B cell (primary cell): ENCODE results near the gene NAPA. TPM values are rescaled to one million over a fixed set of nuclear protein-coding genes. Genes with fewer than 3 reads are reported as not detected.

Experiments used
- ATAC-seq: fragments of 200-7000 bp; cut with Tn5 transposase; one replicate; pipeline ENCODE4 v1.10.0; 2021; ENCODE audit warnings: low read depth, mild to moderate bottlenecking, moderate number of reproducible peaks, moderate library complexity
- CTCF ChIA-PET: fragments of 350-600 bp; sonication (Branson Sonifier 250); formaldehyde crosslinking; loops from one replicate; lab custom pipeline; 2021; ENCODE audit warnings: antibody characterized with exemption, inconsistent platforms; lab: Charles Lee
- POLR2A ChIA-PET: fragments of 350-600 bp; sonication (Branson Sonifier 250); formaldehyde crosslinking; loops from one replicate; lab custom pipeline; 2021; ENCODE audit warnings: antibody characterized with exemption; lab: Charles Lee
- DNase-seq: peaks from one replicate; pipeline ENCODE4 v3.0.0; 2013
- H2AFZ ChIP-seq: 2 replicates; pipeline ENCODE4 v1.6.1; 2012; ENCODE audit warnings: mild to moderate bottlenecking, low read depth, low read length; ENCODE audit not compliant: insufficient read depth, poor library complexity, severe bottlenecking
- H3K27ac ChIP-seq, 2 donors: 1 replicate in 1 of 2; 2 replicates in 1 of 2; pipeline ENCODE4 v1.5.1; 2012 to 2013; ENCODE audit warnings: low read length in 2 of 2, mild to moderate bottlenecking in 2 of 2, moderate library complexity in 1 of 2
- H3K27me3 ChIP-seq, 4 experiments: fragments of 200-600 bp in 1 of 4; sonication (generic) in 1 of 4; replicated peaks in 1 of 4; 1 replicate in 2 of 4; 2 replicates in 2 of 4; pipeline versions ENCODE4 v1.6.1 to v1.7.0; 2013 to 2016; ENCODE audit warnings: low read length in 3 of 4, mild to moderate bottlenecking in 2 of 4, mixed read lengths in 1 of 4, moderate library complexity in 1 of 4; ENCODE audit not compliant: insufficient read depth in 4 of 4, control insufficient read depth in 3 of 4; ENCODE audit errors: control extremely low read depth in 1 of 4
- H3K36me3 ChIP-seq, 2 experiments: replicated peaks in 1 of 2; 1 replicate in 1 of 2; 2 replicates in 1 of 2; pipeline versions ENCODE4 v1.6.1 to v1.7.1; 2013; ENCODE audit warnings: low read length in 1 of 2; ENCODE audit not compliant: insufficient read depth in 2 of 2, control insufficient read depth in 1 of 2; ENCODE audit errors: control extremely low read depth in 1 of 2, extremely low read depth in 1 of 2
- H3K4me1 ChIP-seq, 2 donors: fragments of 200-600 bp in 1 of 2; sonication (generic) in 1 of 2; 1 replicate in 1 of 2; 2 replicates in 1 of 2; pipeline versions ENCODE4 v1.5.1 to v1.6.1; 2013 to 2017; ENCODE audit warnings: low read length in 2 of 2; ENCODE audit not compliant: control insufficient read depth in 2 of 2, insufficient read depth in 2 of 2
- H3K4me2 ChIP-seq: replicated peaks from 2 replicates; pipeline ENCODE3; 2012; ENCODE audit warnings: mild to moderate bottlenecking, low read depth, low read length; ENCODE audit not compliant: poor library complexity, severe bottlenecking
- H3K4me3 ChIP-seq, 5 experiments: fragments of 200-600 bp in 1 of 5; sonication (generic) in 1 of 5; 1 replicate in 3 of 5; 2 replicates in 2 of 5; pipeline versions ENCODE4 v1.5.1 to v1.7.0; 2011 to 2016; ENCODE audit warnings: low read length in 4 of 5, mild to moderate bottlenecking in 4 of 5, low read depth in 2 of 5, control low read depth in 1 of 5, moderate library complexity in 1 of 5; ENCODE audit not compliant: insufficient read depth in 1 of 5; ENCODE audit errors: control extremely low read depth in 1 of 5, extremely low read depth in 1 of 5
- H3K79me2 ChIP-seq: fragments of 200-600 bp; sonication (generic); one replicate; pipeline ENCODE4 v1.6.0; 2016; ENCODE audit warnings: low read length; ENCODE audit not compliant: control insufficient read depth, insufficient read depth
- H3K9ac ChIP-seq: fragments of 200-600 bp; sonication (generic); 2 replicates; pipeline ENCODE4 v1.6.1; 2017; ENCODE audit warnings: mild to moderate bottlenecking, low read length, moderate library complexity
- H3K9me3 ChIP-seq, 3 donors: one replicate each; pipeline versions ENCODE4 v1.6.1 to v1.7.1; 2013; ENCODE audit warnings: low read length in 2 of 3; ENCODE audit not compliant: control insufficient read depth in 2 of 3, insufficient read depth in 1 of 3; ENCODE audit errors: control extremely low read depth in 1 of 3
- H4K20me1 ChIP-seq: 2 replicates; pipeline ENCODE4 v1.6.0; 2012; ENCODE audit warnings: mild to moderate bottlenecking, low read length; ENCODE audit not compliant: insufficient read depth, control insufficient read depth, poor library complexity, severe bottlenecking
- H3K27ac Mint-ChIP-seq: one replicate; pipeline ENCODE4 v1.8.0; 2021; ENCODE audit warnings: mixed read lengths
- H3K27me3 Mint-ChIP-seq: one replicate; pipeline ENCODE4 v1.8.0; 2021; ENCODE audit warnings: mixed read lengths
- H3K4me1 Mint-ChIP-seq: one replicate; pipeline ENCODE4 v1.8.0; 2021; ENCODE audit warnings: mixed read lengths
- H3K4me3 Mint-ChIP-seq: one replicate; pipeline ENCODE4 v1.8.0; 2021; ENCODE audit warnings: mixed read lengths
- H3K9me3 Mint-ChIP-seq: one replicate; pipeline ENCODE4 v1.8.0; 2022; ENCODE audit warnings: mixed read lengths; ENCODE audit not compliant: insufficient read depth
- CTCF ChIP-seq: fragments of 200-600 bp; IDR thresholded peaks from one replicate; pipeline ENCODE4 v1.8.0; 2022; ENCODE audit warnings: antibody characterized with exemption, mild to moderate bottlenecking
- EZH2 ChIP-seq: IDR thresholded peaks from 2 replicates; pipeline ENCODE4 v1.6.1; 2012; ENCODE audit warnings: borderline replicate concordance, low read depth, mild to moderate bottlenecking, moderate library complexity, low read length; ENCODE audit not compliant: insufficient read depth, poor library complexity, severe bottlenecking
- WGBS: methylation state at CpG from one replicate; pipeline ENCODE4 v1.1.5; 2013; ENCODE audit warnings: missing lambda C conversion rate; ENCODE audit not compliant: insufficient coverage; 5-methylcytosine and 5-hydroxymethylcytosine counted together
- intact Hi-C: fragments of 100-400 bp; cut with micrococcal nuclease; formaldehyde crosslinking; loops from one replicate; pipeline ENCODE4 v1.10.0; 2022
- polyA plus RNA-seq: library from polyadenylated mRNA; depleted of rRNA; stranded (reverse); fragments of >200 nt; gene quantifications from 2 replicates; pipeline ENCODE4 v1.2.3, GENCODE V29; 2012
- total RNA-seq, 2 donors: library from RNA; stranded (reverse); fragments of 120-200 nt in 1 of 2; gene quantifications; 1 replicate in 1 of 2; 2 replicates in 1 of 2; pipeline versions ENCODE4 v1.2.3 to v1.2.4, GENCODE V29; 2013 to 2022

Gene NAPA
- total and polyA plus RNA-seq, 2 donors (not counting 1 experiment from before 2014, with no cell fraction given), result 66.8 to 86.5 TPM

- peaks cover 32 to 42% of the 10 kb centered on the region in 2 donors for H3K4me1 ChIP-seq
- no peaks in the 10 kb centered on the region for H3K36me3 ChIP-seq
- no peaks in the 10 kb centered on the region for H4K20me1 ChIP-seq
- TF ChIP-seq CTCF, result no peak
- no peak for TF ChIP-seq EZH2
- H3K79me2 ChIP-seq, result no peaks in the 10 kb centered on the region
- H3K4me2 ChIP-seq, result peak overlapping the region; percentile 84
- Mint-ChIP-seq H3K4me3 (peak overlapping the region; percentile 71), H3K27ac (peak overlapping the region; percentile 62), H3K9me3 (no peaks in the 10 kb centered on the region), H3K27me3 (peaks cover 82% of the 10 kb centered on the region), H3K4me1 (peaks cover 28% of the 10 kb centered on the region)
- intact Hi-C loops, result no loop called here
- DNase-seq (peak; percentile 76), ATAC-seq (peak; percentile 76)
- H3K9me3 ChIP-seq, result peaks cover 0 to 44% (median 6%) of the 10 kb centered on the region in 3 donors
- POLR2A ChIA-PET, result interaction anchor here (0.7 kb wide), 1 partner anchor 12 kb away, joined by 4 read pairs; no protein-coding TSS in a partner anchor
- no peak overlapping the region for H3K27ac ChIP-seq
- peaks cover 0 to 83% (median 48%) of the 10 kb centered on the region in 4 experiments for H3K27me3 ChIP-seq
- WGBS, result 2% methylated on average over 22 of the region's 22 CpGs
- H2AFZ ChIP-seq, result peak overlapping the region; percentile 78
- CTCF ChIA-PET, result interaction anchor here (0.9 to 2.1 kb wide), 3 partner anchors 8 to 252 kb away, joined by 3 to 9 read pairs (median 3); no protein-coding TSS in a partner anchor
- H3K9ac ChIP-seq, result peak overlapping the region; percentile 39
- H3K4me3 ChIP-seq, result peak overlapping the region in 2 of 5 experiments; percentile 25 to 45
Measured at GRCh38 chr19:47445937-47446402, 68.9 kb downstream of the NAPA start.

GRCh38 chr19:47445527-47445926 is 69.3 kb downstream of the NAPA start:
- no peak overlapping the region for H3K27ac Mint-ChIP-seq
- Histone ChIP-seq H3K4me3 (peak overlapping the region in 2 of 5 experiments; percentile 25 to 45), H3K27me3 (peaks cover 0 to 87% (median 48%) of the 10 kb centered on the region in 4 experiments), H3K4me1 (peaks cover 32 to 42% of the 10 kb centered on the region in 2 donors), H4K20me1 (no peaks in the 10 kb centered on the region), H3K36me3 (no peaks in the 10 kb centered on the region), H3K9me3 (peaks cover 0 to 44% (median 6%) of the 10 kb centered on the region in 3 donors), H3K4me2 (peak overlapping the region; percentile 84), H3K79me2 (no peaks in the 10 kb centered on the region), H3K27ac (no peak overlapping the region), H3K9ac (peak overlapping the region; percentile 39), H2AFZ (peak overlapping the region; percentile 78)
- H3K27me3 Mint-ChIP-seq, result peaks cover 82% of the 10 kb centered on the region
- H3K4me3 Mint-ChIP-seq, result peak overlapping the region; percentile 71
- CTCF ChIA-PET, result interaction anchor here (0.9 to 2.1 kb wide), 3 partner anchors 8 to 252 kb away, joined by 3 to 9 read pairs (median 3); no protein-coding TSS in a partner anchor
- no peak for TF ChIP-seq EZH2
- TF ChIP-seq CTCF, result no peak
- H3K9me3 Mint-ChIP-seq, result no peaks in the 10 kb centered on the region
- POLR2A ChIA-PET, result interaction anchor here (0.7 kb wide), 1 partner anchor 11 kb away, joined by 4 read pairs; no protein-coding TSS in a partner anchor
- WGBS, result no CpG with 5 or more reads among the region's 4 CpGs
- H3K4me1 Mint-ChIP-seq, result peaks cover 28% of the 10 kb centered on the region
- no peak for DNase-seq
- ATAC-seq, result no peak
- intact Hi-C loops, result no loop called here
